OCI-LY3 (cell line): ENCODE measurements around the gene WDR48.

ENCODE experiments used
- H2AFZ ChIP-seq: fragments of 200-600, 300-600 bp; shearing (Covaris generic); 2 replicates; pipeline ENCODE4 v1.6.0; 2014; ENCODE audit warnings: antibody characterized with exemption, low read depth, low read length
- H3K27ac ChIP-seq: fragments of 200-600, 300-600 bp; sonication (generic); 2 replicates; pipeline ENCODE4 v1.5.1; 2014; ENCODE audit warnings: mild to moderate bottlenecking, low read length, moderate library complexity, mixed read lengths
- H3K27me3 ChIP-seq: fragments of 200-600, 300-600 bp; sonication (generic); 2 replicates; pipeline ENCODE4 v1.6.1; 2014; ENCODE audit warnings: low read depth, low read length, mixed read lengths
- H3K36me3 ChIP-seq: fragments of 200-600, 300-600 bp; sonication (generic); replicated peaks from 2 replicates; pipeline ENCODE3; 2014; ENCODE audit warnings: low read depth, low read length, mixed read lengths
- H3K4me1 ChIP-seq: fragments of 300-600, 200-600 bp; sonication (generic); 2 replicates; pipeline ENCODE4 v1.6.1; 2014; ENCODE audit warnings: low read length, mixed read lengths
- H3K4me2 ChIP-seq: fragments of 200-600, 300-600 bp; sonication (generic); 2 replicates; pipeline ENCODE4 v1.6.1; 2014; ENCODE audit warnings: low read length, mixed read lengths
- H3K4me3 ChIP-seq: fragments of 300-600, 200-600 bp; sonication (generic); 2 replicates; pipeline ENCODE4 v1.5.1; 2014; ENCODE audit warnings: antibody characterized with exemption, mild to moderate bottlenecking, low read length, moderate library complexity
- H3K79me2 ChIP-seq: fragments of 300-600, 200-600 bp; shearing (Covaris generic); 2 replicates; pipeline ENCODE4 v1.6.1; 2014; ENCODE audit warnings: mild to moderate bottlenecking, low read length, mixed read lengths
- H3K9ac ChIP-seq: fragments of 300-600, 200-600 bp; shearing (Covaris generic); 2 replicates; pipeline ENCODE4 v1.6.0; 2014; ENCODE audit warnings: mild to moderate bottlenecking, low read length, moderate library complexity
- H3K9me3 ChIP-seq: fragments of 200-600, 300-600 bp; shearing (Covaris generic); 2 replicates; pipeline ENCODE4 v1.6.1; 2014; ENCODE audit warnings: low read length, mixed read lengths; ENCODE audit not compliant: insufficient read depth
- H4K20me1 ChIP-seq: fragments of 200-600, 300-600 bp; sonication (generic); 2 replicates; pipeline ENCODE4 v1.6.1; 2016; ENCODE audit warnings: low read length, mixed read lengths; ENCODE audit not compliant: insufficient read depth
- EZH2phosphoT487 ChIP-seq: fragments of 200-600 bp; shearing (Covaris generic); IDR thresholded peaks from 2 replicates; pipeline ENCODE4 v1.6.1; 2018; ENCODE audit warnings: antibody characterized with exemption, mixed run types, low read depth
- TF ChIP-seq, protein P1 (sequence below): fragments of 200-600, 300-600 bp; sonication (generic); IDR thresholded peaks from 2 replicates; pipeline ENCODE4 v1.5.1; 2014; ENCODE audit warnings: antibody characterized with exemption, low read length, low read depth

Gene WDR48

DNA sequence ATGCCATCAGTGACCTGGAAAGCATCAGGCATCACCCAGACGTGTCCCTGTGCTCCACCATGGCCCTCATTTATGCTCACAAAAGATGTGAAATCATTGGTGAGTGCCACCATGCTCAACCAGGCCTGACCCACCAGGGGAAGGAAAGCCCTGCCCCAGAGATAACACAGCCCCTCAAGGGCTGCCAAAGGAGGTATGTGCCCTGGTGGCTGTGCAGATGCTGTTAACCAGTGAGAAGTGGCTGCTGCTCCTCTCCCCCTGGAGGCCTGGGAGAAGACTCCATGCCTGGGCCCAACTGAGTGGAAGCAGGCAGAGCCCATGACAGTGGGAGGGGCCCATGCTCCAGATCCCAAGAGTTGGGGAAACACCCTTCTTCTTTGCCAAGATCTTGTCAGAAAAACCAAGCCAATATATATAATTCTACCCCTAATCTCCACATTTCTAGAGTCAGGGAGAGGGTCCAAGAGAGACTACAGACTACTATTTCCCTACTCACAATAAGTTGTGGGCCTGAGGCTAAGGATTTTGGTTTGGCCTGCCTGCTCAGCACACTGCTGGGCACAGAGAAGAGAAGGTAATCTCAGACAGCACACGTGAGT, 58.3 kb downstream of the WDR48 start:
- Histone ChIP-seq H3K4me3 (no peak overlapping the region), H3K36me3 (no peaks in the 10 kb centered on the region), H3K27me3 (peaks cover 5% of the 10 kb centered on the region; the same call in 1 of the 2 replicates), H3K27ac (no peak overlapping the region), H3K79me2 (peaks cover 15% of the 10 kb centered on the region), H3K9me3 (no peaks in the 10 kb centered on the region), H3K9ac (no peak overlapping the region), H3K4me1 (peaks cover 21% of the 10 kb centered on the region), H4K20me1 (no peaks in the 10 kb centered on the region), H3K4me2 (no peak overlapping the region), H2AFZ (no peak overlapping the region)
- TF ChIP-seq, protein P1, sequence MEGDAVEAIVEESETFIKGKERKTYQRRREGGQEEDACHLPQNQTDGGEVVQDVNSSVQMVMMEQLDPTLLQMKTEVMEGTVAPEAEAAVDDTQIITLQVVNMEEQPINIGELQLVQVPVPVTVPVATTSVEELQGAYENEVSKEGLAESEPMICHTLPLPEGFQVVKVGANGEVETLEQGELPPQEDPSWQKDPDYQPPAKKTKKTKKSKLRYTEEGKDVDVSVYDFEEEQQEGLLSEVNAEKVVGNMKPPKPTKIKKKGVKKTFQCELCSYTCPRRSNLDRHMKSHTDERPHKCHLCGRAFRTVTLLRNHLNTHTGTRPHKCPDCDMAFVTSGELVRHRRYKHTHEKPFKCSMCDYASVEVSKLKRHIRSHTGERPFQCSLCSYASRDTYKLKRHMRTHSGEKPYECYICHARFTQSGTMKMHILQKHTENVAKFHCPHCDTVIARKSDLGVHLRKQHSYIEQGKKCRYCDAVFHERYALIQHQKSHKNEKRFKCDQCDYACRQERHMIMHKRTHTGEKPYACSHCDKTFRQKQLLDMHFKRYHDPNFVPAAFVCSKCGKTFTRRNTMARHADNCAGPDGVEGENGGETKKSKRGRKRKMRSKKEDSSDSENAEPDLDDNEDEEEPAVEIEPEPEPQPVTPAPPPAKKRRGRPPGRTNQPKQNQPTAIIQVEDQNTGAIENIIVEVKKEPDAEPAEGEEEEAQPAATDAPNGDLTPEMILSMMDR: no peak
- no peak for TF ChIP-seq EZH2phosphoT487

DNA sequence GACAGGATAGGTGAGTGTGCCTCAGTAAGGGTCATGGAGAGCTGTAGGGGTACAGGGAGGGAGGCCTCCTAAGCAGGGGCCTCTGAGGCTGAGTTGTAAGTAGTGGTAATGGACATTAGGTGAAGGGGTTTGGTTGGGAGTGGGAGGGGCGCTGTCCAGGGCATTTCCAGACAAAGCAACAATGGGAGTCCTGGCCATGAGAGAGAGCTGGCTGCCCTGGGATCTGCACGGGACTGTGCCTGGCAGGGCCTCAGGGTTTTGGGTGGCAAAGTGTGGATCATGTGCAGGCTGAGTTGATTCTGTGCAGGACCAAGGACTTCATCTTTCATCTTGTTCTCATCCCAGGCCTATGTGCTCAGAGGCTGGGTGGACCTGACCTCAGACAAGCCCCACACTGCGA, 60.3 kb downstream of the WDR48 start:
- no peak overlapping the region for H3K27ac ChIP-seq
- no peak overlapping the region for H3K9ac ChIP-seq
- H3K4me1 ChIP-seq: peaks cover 14% of the 10 kb centered on the region
- no peaks in the 10 kb centered on the region for H3K36me3 ChIP-seq
- H3K4me2 ChIP-seq: no peak overlapping the region
- TF ChIP-seq, protein P1: no peak
- no peak for TF ChIP-seq EZH2phosphoT487
- H4K20me1 ChIP-seq: no peaks in the 10 kb centered on the region
- no peaks in the 10 kb centered on the region; the same call in 1 of the 2 replicates for H3K79me2 ChIP-seq
- no peaks in the 10 kb centered on the region for H3K27me3 ChIP-seq
- H2AFZ ChIP-seq: no peak overlapping the region
- H3K9me3 ChIP-seq: no peaks in the 10 kb centered on the region
- no peak overlapping the region for H3K4me3 ChIP-seq

DNA sequence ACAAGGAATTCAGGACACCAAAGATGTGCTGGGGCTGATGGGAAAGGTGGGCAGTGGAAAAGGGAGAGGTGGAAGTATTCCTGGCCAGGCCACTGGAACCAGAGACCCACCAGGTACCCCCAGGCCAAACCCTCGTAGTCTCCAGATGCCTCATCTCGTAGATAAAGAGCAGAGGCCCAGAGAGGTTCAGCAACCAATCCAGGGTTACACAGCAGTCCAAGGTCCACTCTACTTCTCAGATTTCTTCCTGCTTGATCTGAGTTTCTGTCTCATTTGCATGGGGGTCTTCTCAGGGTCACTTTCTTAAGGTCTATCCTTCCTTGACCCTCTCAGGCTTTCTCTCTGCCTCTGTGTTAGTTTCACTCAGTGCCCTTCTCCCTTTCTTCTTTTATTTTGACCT, 60.7 kb downstream of the WDR48 start:
- no peak for TF ChIP-seq EZH2phosphoT487
- TF ChIP-seq, protein P1: no peak
- no peak overlapping the region for H3K4me2 ChIP-seq
- no peak overlapping the region for H3K27ac ChIP-seq

DNA sequence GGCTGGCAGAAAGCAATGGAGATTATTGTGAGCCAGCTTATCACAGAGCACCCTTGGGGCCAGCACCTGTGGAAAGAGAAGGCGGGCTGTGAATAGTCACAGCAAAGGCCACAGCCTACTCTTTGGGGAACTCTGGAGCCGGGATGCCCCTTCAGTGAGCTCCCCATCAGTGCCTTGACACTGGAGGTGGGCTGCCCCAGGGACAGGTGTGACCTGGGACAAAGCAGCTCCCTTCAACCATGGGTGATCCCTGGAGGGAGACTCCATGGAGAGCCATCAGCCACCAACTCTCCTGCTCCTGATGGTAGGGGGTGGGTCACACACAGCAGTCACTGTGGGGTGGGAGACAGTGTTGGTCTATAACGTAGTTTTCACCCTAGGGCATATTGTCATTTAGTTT, 61.5 kb downstream of the WDR48 start:
- Histone ChIP-seq H3K4me3 (no peak overlapping the region), H3K79me2 (no peaks in the 10 kb centered on the region), H3K9me3 (no peaks in the 10 kb centered on the region), H3K9ac (no peak overlapping the region), H4K20me1 (no peaks in the 10 kb centered on the region), H2AFZ (no peak overlapping the region), H3K4me2 (no peak overlapping the region), H3K4me1 (peaks cover 17% of the 10 kb centered on the region), H3K27ac (no peak overlapping the region), H3K27me3 (no peaks in the 10 kb centered on the region), H3K36me3 (no peaks in the 10 kb centered on the region)
- TF ChIP-seq EZH2phosphoT487: no peak
- TF ChIP-seq, protein P1: no peak

More for the DNA sequence above, 60.7 kb downstream of the WDR48 start:
- Histone ChIP-seq H2AFZ (no peak overlapping the region), H3K27me3 (no peaks in the 10 kb centered on the region), H3K4me3 (no peak overlapping the region), H3K4me1 (peaks cover 14% of the 10 kb centered on the region), H4K20me1 (no peaks in the 10 kb centered on the region), H3K36me3 (no peaks in the 10 kb centered on the region), H3K79me2 (no peaks in the 10 kb centered on the region), H3K9ac (no peak overlapping the region), H3K9me3 (no peaks in the 10 kb centered on the region)
